Activated CD4-positive, CD25-positive, alpha-beta regulatory T cell treated with anti-CD3 and anti-CD28 coated beads, Interleukin-2, amount 50 U/mL, for 16 hours (primary cell): ENCODE data around the gene SCAMP4.
A peak's percentile ranks its signal among the peaks of the same experiment; 100 is the strongest.

Experiments used
- DNase-seq: peaks from one replicate; pipeline ENCODE4 v3.0.0-alpha.2; 2020; ENCODE audit warnings: low read depth, low spot score

Gene SCAMP4

GRCh38 chr19:1912760-1913505 lies 7.7 kb downstream of the SCAMP4 start:
- DNase-seq, result no peak

- DNase-seq, result no peak
These were observed 8.8 kb downstream of the SCAMP4 start for GRCh38 chr19:1913781-1914577.

GRCh38 chr19:1914826-1915341 lies 9.7 kb downstream of the SCAMP4 start:
- no peak for DNase-seq

- no peak for DNase-seq
These were observed 11.9 kb downstream of the SCAMP4 start for GRCh38 chr19:1917146-1917545.

GRCh38 chr19:1917926-1918325 lies 12.7 kb downstream of the SCAMP4 start:
- no peak for DNase-seq

GRCh38 chr19:1918975-1919374 lies 13.8 kb downstream of the SCAMP4 start:
- DNase-seq, result no peak

GRCh38 chr19:1920644-1921043 lies 15.4 kb downstream of the SCAMP4 start:
- DNase-seq, result no peak

GRCh38 chr19:1921326-1921725 lies 16.1 kb downstream of the SCAMP4 start:
- DNase-seq, result no peak

GRCh38 chr19:1921825-1922224 lies 16.6 kb downstream of the SCAMP4 start:
- no peak for DNase-seq

- no peak for DNase-seq
These were observed 17.6 kb downstream of the SCAMP4 start for GRCh38 chr19:1922803-1923202.

- DNase-seq, result no peak
These were observed 18.1 kb downstream of the SCAMP4 start for GRCh38 chr19:1923319-1923718.

- DNase-seq, result no peak
These were observed 19.2 kb downstream of the SCAMP4 start for GRCh38 chr19:1924320-1924961.

- no peak for DNase-seq
These were observed 20.3 kb downstream of the SCAMP4 start for GRCh38 chr19:1925544-1925943.

GRCh38 chr19:1929021-1929742 lies 24.0 kb downstream of the SCAMP4 start:
- peak; percentile 60 for DNase-seq

- DNase-seq, result no peak
These were observed 26.2 kb downstream of the SCAMP4 start for GRCh38 chr19:1931445-1931844.

GRCh38 chr19:1932395-1932794 lies 27.2 kb downstream of the SCAMP4 start:
- no peak for DNase-seq

- DNase-seq, result no peak
These were observed 28.0 kb downstream of the SCAMP4 start for GRCh38 chr19:1933244-1933643.

GRCh38 chr19:1933942-1934341 lies 28.7 kb downstream of the SCAMP4 start:
- DNase-seq, result no peak

GRCh38 chr19:1935484-1936208 lies 30.4 kb downstream of the SCAMP4 start:
- no peak for DNase-seq

GRCh38 chr19:1936430-1936829 lies 31.2 kb downstream of the SCAMP4 start:
- DNase-seq, result no peak
